ENCODE results near the gene EVC2. TPM values are rescaled to one million over a fixed set of nuclear protein-coding genes. Genes with fewer than 3 reads are reported as not detected.

Gene EVC2
- total and polyA plus RNA-seq, 10 of the 15 experiments (the other 5 are each of a cell fraction or from before 2014, with no cell fraction given) = 0.34 to 10.4 (median 5.6) TPM

- no TSS peak for BruUV-seq (replicated peaks)
- ChIA-PET RAD21 (ENCODE audit: unreplicated experiment) (no interaction called here), POLR2A (no interaction called here), SMC1A (ENCODE audit: uncharacterized antibody, unreplicated experiment) (no interaction called here), CTCF (no interaction called here)
- Histone ChIP-seq H3K4me2 (ENCODE audit: control insufficient read depth, insufficient read depth) (no peak overlapping the region), H3K9me3 (replicated peaks; ENCODE audit: control insufficient read depth, insufficient read depth, low read length) (no peaks in the 10 kb centered on the region; the same call in 2 of the 3 replicates), H3K79me2 (ENCODE audit: control insufficient read depth, insufficient read depth, low read length) (no peaks in the 10 kb centered on the region), H3K27me3 (replicated peaks in 1 of 2; ENCODE audit: control insufficient read depth in 2 of 2, insufficient read depth in 2 of 2, low read length in 1 of 2) (no peaks in the 10 kb centered on the region), H4K20me1 (ENCODE audit: control insufficient read depth, insufficient read depth) (no peaks in the 10 kb centered on the region), H3K4me3 (no peak overlapping the region), H3K9ac (ENCODE audit: control insufficient read depth, insufficient read depth, low read length) (no peak overlapping the region), H3K36me3 (ENCODE audit: control insufficient read depth in 2 of 2, insufficient read depth in 2 of 2, low read length in 1 of 2) (no peaks in the 10 kb centered on the region; a peak in 2 of 4 replicates), H3K27ac (ENCODE audit: control insufficient read depth, insufficient read depth) (no peak overlapping the region), H3K4me1 (ENCODE audit: control insufficient read depth, insufficient read depth, low read length) (no peaks in the 10 kb centered on the region), H2AFZ (ENCODE audit: control insufficient read depth, low read depth, low read length) (no peak overlapping the region)
- in situ Hi-C loops (cut with MboI) = no loop called here
- intact Hi-C loops (cut with micrococcal nuclease; ENCODE audit: unreplicated experiment) = no loop called here
- DNase-seq (ENCODE audit: low read depth, low spot score) (no peak), ATAC-seq (no peak), FAIRE-seq (no peak)
- WGBS (ENCODE audit: insufficient coverage, insufficient replicate concordance, low lambda C conversion rate, missing lambda C conversion rate) = 7% methylated on average over 1 of the region's 1 CpG
- no peak for TF ChIP-seq ZBTB40 (IDR thresholded peaks at IDR 0.05; ENCODE audit: borderline replicate concordance)
- no peak for TF ChIP-seq PRDM15 (CRISPR knock-in tag; IDR thresholded peaks at IDR 0.05)
- no peak for TF ChIP-seq SP1 (IDR thresholded peaks at IDR 0.05; ENCODE audit: low read depth, low read length)
- no peak for TF ChIP-seq PKNOX1 (IDR thresholded peaks at IDR 0.05)
- no peak for TF ChIP-seq CBX3 (IDR thresholded peaks at IDR 0.05; ENCODE audit: borderline replicate concordance, low read depth)
- no peak for TF ChIP-seq RUNX3 (IDR thresholded peaks at IDR 0.05; ENCODE audit: low read length)
- TF ChIP-seq REST (IDR thresholded peaks at IDR 0.05; ENCODE audit: low read depth, low read length) = no peak
- TF ChIP-seq RELA (IDR thresholded peaks at IDR 0.05; ENCODE audit: borderline replicate concordance, partially characterized antibody) = no peak
- no peak for TF ChIP-seq MEF2B (IDR thresholded peaks at IDR 0.05; ENCODE audit: partially characterized antibody, poor library complexity, severe bottlenecking)
- no peak for TF ChIP-seq RBBP5 (conservative IDR thresholded peaks at IDR 0.05)
These were observed 45.8 kb downstream of the EVC2 start for GRCh38 chr4:5662555-5662954.

All from GM12878 (cell line).